GM19035 (cell line): ENCODE results near the gene BMERB1.
"Not testable (repeated sequence)": the region's sequence is repeated elsewhere in the genome, so short reads cannot be mapped to it uniquely, and the experiment has no call there.

Source experiments
- ATAC-seq: cut with Tn5 transposase; IDR thresholded peaks from one replicate; pipeline ENCODE4 v1.9.1; 2021; ENCODE audit not compliant: unreplicated experiment

The BMERB1 gene

DNA sequence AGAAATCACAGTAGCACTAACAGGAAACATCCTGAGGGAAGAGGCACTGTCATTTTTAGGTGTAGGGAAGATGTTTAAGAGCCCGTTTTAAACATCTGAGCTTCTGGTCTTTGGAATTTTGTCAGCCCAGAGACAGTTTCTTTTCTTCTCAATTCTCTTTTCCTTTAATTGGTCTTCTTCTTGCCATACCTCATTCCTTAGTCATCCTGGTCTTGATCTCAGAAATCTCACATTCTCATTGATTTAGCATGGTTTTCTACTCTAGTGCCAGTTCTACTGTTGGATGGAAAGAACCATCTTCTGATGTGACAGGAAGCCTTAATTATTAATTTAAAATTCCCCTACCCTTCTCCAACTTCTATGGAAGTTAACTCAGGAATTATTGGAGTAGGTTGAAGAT is 25.4 kb downstream of the BMERB1 start:
- no peak for ATAC-seq

DNA sequence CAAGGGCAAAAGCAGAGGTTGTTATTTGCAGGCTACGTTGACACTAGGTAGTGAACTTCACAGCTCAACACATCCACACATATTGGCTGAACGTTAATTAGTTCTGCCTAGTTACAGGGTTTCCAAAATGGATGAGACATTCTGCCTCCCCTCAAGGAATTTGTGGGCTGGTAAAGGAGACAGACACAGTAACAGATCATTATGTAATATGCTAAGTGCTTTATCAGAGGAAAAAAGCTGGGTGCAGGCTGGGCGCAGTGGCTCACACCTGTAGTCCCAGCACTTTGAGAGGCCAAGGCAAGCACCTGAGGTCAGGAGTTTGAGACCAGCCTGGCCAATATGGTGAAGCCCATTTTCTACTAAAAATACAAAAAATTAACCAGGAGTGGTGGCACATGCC is 26.2 kb downstream of the BMERB1 start:
- no peak for ATAC-seq

DNA sequence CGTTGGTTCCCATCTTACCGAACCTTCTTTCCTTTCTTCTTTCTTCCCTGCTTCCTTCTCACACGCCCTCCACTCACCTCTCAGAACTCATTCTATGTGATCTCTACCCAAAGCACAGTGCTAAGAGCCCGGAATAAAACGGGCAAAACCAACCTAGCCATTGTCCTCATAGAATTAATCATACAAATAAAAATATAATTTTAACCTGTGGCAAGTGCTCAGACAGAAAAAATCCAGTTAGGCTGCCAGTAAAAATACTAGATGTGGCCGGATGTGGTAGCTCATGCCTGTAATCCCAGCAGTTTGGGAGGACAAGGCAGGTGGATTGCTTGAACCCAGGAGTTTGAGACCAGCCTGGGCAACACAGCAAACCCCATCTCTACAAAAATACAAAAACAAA is 27.0 kb downstream of the BMERB1 start:
- ATAC-seq, result no peak

DNA sequence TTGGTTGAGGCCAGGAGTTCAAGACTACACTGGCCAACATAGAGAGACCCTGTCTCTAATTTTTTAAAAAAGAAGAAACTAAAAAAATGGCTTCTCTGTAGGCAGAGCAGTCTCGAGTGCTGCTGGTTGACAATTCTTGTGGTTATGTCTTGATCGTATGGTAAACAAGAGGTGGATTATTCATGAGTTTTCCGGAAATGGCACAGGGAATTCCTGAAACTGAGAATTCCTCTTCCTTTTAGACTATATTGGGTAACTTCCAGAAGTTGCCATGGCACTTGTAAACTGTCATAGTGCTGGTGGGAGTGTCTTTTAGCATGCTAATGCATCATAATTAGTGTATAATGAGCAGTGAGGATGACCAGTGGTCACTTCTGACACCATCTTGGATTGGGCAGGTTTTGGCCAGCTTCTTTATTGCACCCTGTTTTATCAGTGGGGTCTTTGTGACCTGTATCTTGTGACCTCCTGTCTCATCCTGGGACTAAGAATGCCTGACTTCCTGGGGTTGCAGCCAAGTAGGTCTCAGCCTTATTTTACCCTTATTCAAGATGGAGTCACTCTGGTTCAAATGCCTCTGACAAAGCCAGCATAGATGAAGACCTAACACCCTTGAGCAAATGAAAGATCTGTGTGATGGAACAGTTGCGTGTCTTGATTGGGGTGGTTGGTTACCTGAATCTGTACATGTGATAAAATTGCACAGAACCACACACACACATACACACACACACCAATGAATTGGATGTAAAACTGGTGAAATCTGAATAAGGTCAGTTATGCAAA is 30.2 kb downstream of the BMERB1 start:
- no peak for ATAC-seq

DNA sequence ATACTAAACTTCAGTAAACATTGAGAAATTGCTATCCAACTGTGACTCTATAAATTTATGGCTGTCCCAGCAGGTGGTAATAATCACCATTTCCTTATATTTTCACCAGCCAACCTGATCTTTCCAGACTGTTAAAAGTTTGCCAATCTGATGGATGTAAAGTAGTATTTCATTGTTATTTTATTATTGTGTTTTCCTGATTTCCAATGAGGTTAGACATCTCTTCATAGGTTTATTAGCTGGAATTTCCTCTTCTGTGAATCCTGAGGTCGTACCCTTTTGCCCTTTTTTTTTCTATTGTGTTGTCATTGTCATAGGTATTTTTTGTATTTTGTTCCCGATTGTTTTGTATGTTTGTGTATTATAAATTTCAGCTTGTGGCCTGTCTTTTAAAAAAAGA is 31.7 kb downstream of the BMERB1 start:
- ATAC-seq, result no peak

DNA sequence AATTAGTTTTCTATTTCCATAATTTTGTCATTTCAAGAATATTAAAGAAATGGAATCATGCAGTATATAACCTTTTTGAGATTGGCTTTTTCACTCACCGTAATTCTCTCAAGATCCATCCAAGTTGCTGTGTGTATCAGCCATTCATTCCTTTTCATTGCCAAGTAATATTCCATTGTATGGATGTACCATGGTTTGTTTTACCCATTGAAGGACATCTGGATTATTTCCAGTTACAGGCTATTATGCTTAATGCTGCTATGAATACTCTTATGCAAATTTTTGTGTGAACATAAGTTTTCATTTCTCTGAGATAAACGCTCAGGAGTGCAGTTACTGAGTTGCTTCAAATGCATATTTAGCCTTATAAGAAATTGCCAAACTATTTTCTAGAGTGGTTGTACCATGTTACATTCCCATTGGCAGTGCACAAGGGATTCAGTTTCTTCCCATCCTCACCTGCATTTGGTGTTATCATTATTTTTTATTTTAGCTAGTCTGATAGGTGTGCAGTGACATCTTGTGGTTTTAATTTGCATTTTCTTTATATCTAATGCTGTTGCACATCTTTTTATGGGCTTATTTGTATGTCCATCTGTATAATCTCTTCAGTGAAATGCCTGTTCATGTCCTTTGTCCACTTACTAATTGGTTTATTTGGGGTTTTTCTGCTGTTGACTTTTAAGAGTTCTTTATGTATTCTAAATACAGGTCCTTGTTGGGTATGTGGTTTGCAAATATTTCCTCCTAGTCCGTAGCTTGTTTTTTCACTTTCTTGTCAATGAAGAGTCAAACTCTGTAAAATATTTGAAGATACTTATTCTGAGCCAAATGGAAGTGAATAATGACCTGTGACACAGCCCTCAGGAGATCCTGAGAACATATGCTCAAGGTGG is 32.7 kb downstream of the BMERB1 start:
- ATAC-seq, result no peak

DNA sequence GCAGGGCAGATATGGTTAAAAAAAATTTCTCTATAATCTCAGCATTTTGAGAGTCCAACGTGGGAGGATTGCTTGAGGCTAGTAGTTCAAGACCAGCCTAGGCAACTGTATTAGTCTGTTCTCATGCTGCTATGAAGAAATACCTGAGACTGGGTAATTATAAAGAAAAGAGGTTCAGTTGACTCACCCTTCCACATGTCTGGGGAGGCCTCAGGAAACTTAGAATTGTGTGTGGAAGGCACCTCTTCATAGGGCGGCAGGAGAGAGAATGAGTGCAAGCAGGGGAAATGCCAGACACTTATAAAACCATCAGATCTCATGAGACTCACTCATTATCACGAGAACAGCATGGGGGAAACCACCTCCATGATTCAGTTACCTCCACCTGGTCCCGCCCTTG is 42.6 kb downstream of the BMERB1 start:
- ATAC-seq, result not testable (repeated sequence)

DNA sequence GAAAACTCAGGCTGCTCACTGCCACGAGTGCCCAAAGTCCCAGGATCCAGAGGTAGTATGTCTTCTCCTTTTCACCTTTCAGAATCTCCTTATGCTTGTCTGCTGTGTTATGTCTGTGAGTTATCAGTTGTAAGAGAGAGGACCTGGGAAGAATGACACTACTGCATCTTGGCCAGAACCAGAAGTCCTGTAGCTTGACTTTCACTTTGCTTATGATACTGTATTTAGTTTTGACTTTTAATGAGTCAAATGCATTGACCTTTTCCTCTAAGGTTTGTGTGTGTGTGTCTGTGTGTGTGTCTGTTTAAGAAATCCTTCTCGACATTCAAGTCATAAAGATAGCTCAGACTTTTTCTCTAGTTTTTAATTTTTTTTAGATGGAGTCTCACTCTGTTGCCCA is 43.4 kb downstream of the BMERB1 start:
- ATAC-seq, result no peak

DNA sequence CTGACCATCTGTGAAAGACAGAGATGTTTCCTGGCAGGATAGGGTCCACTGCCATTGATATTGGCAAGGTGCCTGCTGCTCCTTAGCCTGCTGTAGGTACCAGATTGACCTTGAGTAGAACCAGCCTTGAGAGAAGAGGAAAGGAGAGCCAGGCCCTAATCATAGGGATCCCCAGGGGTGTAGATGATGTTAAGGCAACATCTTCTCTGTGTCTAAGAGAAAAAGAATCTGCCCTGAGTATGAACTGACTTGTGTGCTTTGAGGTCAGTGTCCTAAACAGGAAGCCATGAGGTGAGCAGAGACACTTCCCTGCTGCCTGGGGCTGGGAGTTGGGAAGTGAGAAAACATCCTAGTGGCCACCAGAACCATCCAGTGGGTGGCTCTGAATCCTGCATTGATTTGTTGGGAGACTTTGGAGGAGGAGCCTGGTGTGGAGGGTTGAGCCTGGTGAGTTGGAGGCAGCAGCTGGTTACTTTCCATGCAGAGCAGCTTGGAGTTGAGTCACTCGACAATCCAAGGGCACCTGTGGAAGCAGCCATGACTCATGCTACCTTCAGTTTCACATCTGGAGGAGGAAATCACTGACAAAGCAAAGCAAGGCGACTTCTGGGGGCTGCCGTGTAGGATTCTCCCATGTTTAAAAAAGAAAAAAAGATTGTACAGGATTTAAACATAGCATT is 47.8 kb downstream of the BMERB1 start:
- ATAC-seq, result no peak

DNA sequence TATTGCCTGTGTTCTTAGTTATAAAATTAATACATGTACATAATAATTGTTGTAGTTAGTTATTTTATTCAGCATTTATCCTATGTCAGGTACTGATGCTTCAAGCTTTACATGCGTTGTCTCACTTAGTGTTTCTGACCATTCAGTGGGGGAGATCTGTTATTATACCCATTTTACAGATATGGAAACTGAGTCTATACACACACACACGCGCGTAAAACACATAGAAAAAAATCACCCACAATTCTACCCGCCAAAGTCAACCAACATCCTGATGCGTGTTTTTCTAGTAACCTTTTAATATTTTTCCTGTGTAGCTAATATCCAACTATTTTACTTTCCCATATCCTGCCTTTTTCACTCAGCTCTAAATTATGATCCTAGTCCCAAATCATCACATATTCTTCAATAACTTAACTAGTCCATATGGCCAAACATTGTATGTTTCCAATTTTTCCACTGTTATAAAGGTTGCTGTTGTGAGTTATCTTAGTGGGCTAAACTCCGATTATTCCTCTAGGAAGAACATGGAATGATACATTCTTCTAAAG is 48.4 kb downstream of the BMERB1 start:
- no peak for ATAC-seq

DNA sequence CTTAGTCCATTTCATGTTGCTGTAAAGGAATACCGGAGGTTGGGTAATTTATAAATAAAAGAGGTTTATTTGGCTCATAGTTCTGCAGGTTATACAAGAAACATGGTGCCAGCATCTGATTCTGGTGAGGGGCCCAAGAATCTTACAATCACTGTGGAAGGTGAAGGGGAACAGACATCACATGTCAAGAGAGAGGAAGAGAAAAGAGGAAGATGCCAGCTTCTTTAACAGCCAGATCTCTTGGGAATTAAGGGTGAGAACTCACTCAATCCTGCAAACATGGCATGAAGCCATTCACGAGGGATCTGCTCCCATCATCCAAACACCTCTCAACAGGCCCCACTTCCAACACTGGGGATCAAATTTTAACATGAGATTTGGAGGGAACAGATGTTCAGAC is 49.5 kb downstream of the BMERB1 start:
- no peak for ATAC-seq

DNA sequence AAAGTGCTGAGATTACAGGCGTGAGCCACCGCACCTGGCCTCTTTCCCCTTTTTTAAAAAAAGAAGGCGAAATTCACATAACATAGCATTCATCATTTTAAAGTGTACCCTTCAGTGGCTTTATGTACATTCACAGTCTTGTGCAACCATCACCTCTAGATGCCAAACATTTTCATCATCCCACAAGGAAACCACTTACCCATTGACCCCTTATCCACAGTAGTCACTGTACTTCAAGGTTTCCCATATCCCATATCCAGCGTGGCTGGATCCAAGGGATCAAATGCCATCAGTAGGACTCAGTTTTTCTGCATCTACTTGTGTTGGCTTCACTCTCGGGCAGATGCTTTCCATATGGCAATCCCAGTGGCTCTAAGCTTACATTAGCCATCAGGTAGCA is 50.3 kb downstream of the BMERB1 start:
- no peak for ATAC-seq

DNA sequence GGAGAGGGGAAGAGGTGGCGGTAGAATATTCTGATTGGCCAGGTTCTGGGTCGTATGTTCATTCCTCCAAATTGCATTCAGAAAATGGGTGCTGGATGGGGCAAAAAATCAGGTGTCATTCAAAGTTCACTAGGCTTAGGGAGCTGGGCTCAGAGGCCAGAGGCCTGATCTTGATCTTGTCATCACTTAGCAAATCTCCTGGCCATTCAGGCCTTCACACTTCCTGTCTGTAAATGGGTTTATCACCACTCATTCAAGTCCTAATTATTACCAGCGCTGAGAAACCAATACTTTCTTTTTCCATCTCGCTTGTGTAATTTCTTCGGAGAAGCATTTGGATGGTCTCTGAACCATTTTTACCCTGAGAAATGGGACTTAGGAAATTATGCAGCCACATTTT is 50.8 kb downstream of the BMERB1 start:
- ATAC-seq, result no peak

DNA sequence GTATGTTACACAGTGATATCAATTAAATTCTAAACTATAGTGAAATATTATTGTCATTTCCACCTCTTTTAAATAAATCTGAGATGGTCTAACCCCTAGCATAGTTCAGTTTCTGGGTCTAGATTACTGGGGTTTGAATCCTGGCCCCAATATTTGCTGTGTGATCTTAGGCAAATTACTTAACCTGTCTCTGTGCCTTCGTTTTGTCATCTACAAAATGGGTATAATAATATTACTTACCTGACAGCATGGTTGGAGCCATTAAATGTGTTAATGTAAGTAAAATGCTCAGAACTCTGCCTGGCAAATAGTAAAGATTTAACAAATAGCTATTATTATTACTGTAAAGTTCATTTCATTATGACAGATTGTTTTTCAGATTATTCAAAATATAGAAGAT is 52.3 kb downstream of the BMERB1 start:
- ATAC-seq, result no peak

DNA sequence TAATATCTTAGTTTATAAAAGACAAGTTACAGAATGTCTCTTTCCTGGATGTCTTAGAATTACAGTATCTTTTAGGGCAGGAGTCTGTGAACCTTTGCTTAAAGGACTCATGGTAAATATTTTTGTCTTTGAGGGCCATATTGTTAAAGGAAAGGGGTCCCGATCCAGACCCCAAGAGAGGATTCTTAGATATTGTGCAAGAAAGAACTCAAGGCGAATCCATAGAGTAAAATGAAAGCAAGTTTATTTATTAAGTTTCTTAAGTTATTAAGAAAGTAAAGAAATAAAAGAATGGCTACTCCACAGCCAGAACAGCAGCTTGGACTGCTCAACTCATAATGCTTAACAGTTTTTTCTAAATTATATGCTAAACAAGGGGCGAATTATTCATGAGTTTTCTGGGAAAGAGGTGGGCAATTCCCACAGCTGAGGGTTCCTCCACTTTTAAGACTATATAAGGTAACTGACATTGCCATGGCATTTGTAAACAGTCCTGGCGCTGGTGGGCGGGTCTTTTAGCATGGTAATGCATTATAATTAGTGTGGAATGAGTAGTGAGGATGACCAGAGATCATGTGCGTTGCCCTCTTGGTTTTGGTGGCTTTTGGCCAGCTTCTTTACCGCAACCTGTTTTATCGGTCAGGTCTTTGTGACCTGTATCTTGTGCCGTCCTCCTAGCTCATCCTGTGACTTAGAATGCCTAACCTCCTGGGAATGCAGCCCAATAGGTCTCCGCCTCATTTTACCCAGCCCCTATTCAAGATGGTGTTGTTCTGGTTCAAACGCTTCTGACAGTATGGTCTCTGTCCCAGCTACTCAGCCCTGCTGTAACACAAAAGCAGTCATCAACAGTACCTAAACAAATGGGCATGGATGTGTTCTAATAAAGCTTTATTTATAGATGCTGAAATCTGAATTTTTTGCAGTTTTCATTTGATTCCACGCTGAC is 53.2 kb downstream of the BMERB1 start:
- ATAC-seq, result no peak

DNA sequence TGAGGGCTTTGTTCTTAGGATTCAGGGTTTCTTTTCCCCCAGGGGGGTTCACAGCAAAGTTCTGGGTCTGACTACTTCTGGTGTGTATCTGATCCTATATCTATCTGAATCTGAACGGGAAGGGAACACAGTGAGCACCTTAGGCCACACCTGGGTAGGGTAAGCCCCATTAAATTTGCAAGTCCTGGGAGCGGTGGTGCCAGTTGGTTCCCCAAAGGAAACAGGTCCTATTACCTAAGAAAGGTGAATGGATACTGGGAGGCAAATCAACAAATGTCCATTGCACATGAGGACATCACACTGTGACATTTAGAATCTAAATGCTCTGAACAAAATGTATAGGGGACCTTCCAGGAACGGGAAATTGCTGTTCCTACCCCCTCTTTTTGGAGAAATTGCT is 54.6 kb downstream of the BMERB1 start:
- ATAC-seq, result no peak

DNA sequence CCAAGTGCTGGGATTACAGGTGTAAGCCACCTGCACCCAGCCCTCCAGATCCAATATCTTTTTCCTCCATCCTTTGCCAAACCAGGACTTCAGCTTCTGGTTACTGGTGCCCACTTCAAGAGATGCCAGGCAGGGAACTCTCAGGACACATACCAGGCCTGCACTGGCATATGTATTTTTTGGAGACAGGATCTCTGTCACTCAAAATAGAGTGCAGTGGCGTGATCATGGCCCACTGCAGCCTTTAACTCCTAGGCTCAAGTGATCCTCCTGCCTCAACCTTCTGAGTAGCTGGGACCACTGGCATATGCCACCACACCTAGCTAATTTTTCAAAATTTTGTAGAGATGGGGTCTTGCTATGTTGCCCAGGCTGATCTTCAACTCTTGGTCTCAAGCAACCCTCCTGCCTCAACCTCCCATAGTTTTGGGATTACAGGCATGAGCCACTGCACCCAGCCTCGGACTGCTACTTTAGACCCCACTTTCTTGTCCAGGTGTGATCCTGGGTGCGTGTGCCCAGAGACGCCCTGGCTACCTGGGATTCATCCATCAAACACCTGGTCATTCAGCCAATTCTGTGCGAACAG is 55.8 kb downstream of the BMERB1 start:
- no peak for ATAC-seq

DNA sequence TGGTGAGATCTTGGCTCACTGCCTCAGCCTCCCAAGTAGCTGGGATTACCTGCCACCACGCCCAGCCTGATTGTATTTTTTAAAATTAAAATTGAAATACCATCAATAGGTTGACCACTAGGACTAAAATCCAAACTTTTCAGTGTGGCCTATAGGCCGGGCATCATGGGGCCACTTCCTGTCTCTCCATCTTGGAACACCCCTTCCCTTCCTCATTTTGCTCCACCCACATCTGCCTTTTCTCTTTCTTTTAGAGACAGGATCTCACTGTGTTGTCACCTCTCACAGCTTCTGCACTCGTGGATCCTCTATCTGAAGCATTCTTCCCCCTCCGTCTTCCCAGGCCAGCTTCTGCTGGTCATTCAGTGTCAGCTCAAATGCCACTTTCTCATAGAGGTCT is 57.0 kb downstream of the BMERB1 start:
- ATAC-seq, result no peak

DNA sequence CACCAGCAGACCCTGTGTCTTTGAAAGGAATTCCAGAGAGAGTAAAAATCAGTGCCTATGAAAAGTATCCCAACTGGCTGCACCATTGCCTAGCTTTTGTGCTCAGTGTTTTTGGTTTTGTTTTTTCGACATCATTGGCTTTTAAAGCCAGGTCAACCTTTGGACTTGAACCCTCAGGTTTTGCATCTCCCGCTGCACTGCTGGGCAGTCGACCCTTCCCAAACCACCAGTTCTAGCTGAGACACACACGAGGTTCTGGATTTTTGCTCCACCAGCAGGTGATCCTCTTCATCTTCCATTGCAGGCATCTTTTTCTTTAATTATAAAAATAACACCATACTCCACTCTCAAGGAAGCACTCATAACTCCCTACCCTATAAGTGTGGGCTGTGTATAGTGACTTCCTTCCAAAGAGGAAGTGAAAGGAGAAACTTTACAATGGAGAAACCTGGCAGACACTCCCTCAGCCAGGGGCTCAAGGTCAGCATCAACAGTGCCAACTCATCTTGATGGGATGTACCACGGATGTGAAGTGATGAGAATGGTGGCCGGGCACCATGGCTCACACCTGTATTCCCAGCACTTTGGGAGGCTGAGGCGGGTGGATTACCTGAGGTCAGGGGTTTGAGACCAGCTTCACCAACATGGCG is 57.8 kb downstream of the BMERB1 start:
- ATAC-seq, result no peak
